ENCODE measurements around the gene KCNIP2.

KCNIP2 gene

GRCh38 chr10:101843032-101844021, at the start of gene KCNIP2:
KCNIP2 (minus strand) TSS chr10:101843800; CDS start chr10:101843568, 232 bp downstream.
- Histone ChIP-seq H3K9ac (ENCODE audit: low read depth in 1 of 2, low read length in 2 of 2) (no peak within 1 kb of the TSS), H3K9me3 (ENCODE audit: control insufficient read depth in 1 of 2, low read length in 2 of 2) (no peaks in the 10 kb centered on the region), H3K27ac (ENCODE audit: low read depth, low read length) (no peak within 1 kb of the TSS), H3K4me3 (ENCODE audit: low read depth in 1 of 2, low read length in 2 of 2) (peak within 1 kb of the TSS; percentile 16 to 24), H3K27me3 (ENCODE audit: control insufficient read depth in 1 of 2, insufficient read depth in 2 of 2, low read length in 2 of 2) (no peaks in the 10 kb centered on the region), H3K4me1 (ENCODE audit: control insufficient read depth in 1 of 2, insufficient read depth in 2 of 2, low read length in 2 of 2) (peaks cover 10 to 23% of the 10 kb centered on the region in 2 donors), H3K36me3 (ENCODE audit: control insufficient read depth in 1 of 2, insufficient read depth in 2 of 2, low read length in 2 of 2) (peaks cover 7 to 21% of the 10 kb centered on the region in 2 donors)

- no peaks in the 10 kb centered on the region for H3K27me3 ChIP-seq (ENCODE audit: control insufficient read depth in 1 of 2, insufficient read depth in 2 of 2, low read length in 2 of 2)
- H3K4me1 ChIP-seq (ENCODE audit: control insufficient read depth in 1 of 2, insufficient read depth in 2 of 2, low read length in 2 of 2): no peaks in the 10 kb centered on the region
- H3K4me3 ChIP-seq (ENCODE audit: low read depth in 1 of 2, low read length in 2 of 2): no peak overlapping the region
- H3K9me3 ChIP-seq (ENCODE audit: control insufficient read depth in 1 of 2, low read length in 2 of 2): no peaks in the 10 kb centered on the region
- no peak overlapping the region for H3K27ac ChIP-seq (ENCODE audit: low read depth, low read length)
- peaks cover 5 to 8% of the 10 kb centered on the region in 2 donors for H3K36me3 ChIP-seq (ENCODE audit: control insufficient read depth in 1 of 2, insufficient read depth in 2 of 2, low read length in 2 of 2)
- H3K9ac ChIP-seq (ENCODE audit: low read depth in 1 of 2, low read length in 2 of 2): no peak overlapping the region
Observed at GRCh38 chr10:101892782-101893391, 49.3 kb upstream of the KCNIP2 start.

- Histone ChIP-seq H3K9ac (ENCODE audit: low read depth in 1 of 2, low read length in 2 of 2) (no peak overlapping the region), H3K27ac (ENCODE audit: low read depth, low read length) (no peak overlapping the region)
Observed at GRCh38 chr10:101889256-101890210, 45.9 kb upstream of the KCNIP2 start.

GRCh38 chr10:101888251-101888949, 44.8 kb upstream of the KCNIP2 start:
- Histone ChIP-seq H3K4me1 (ENCODE audit: control insufficient read depth in 1 of 2, insufficient read depth in 2 of 2, low read length in 2 of 2) (no peaks in the 10 kb centered on the region), H3K27ac (ENCODE audit: low read depth, low read length) (no peak overlapping the region), H3K27me3 (ENCODE audit: control insufficient read depth in 1 of 2, insufficient read depth in 2 of 2, low read length in 2 of 2) (no peaks in the 10 kb centered on the region), H3K9me3 (ENCODE audit: control insufficient read depth in 1 of 2, low read length in 2 of 2) (no peaks in the 10 kb centered on the region), H3K36me3 (ENCODE audit: control insufficient read depth in 1 of 2, insufficient read depth in 2 of 2, low read length in 2 of 2) (peaks cover 5 to 18% of the 10 kb centered on the region in 2 donors), H3K9ac (ENCODE audit: low read depth in 1 of 2, low read length in 2 of 2) (no peak overlapping the region), H3K4me3 (ENCODE audit: low read depth in 1 of 2, low read length in 2 of 2) (no peak overlapping the region)

More at GRCh38 chr10:101889256-101890210, 45.9 kb upstream of the KCNIP2 start:
- Histone ChIP-seq H3K9me3 (ENCODE audit: control insufficient read depth in 1 of 2, low read length in 2 of 2) (no peaks in the 10 kb centered on the region), H3K4me1 (ENCODE audit: control insufficient read depth in 1 of 2, insufficient read depth in 2 of 2, low read length in 2 of 2) (no peaks in the 10 kb centered on the region), H3K27me3 (ENCODE audit: control insufficient read depth in 1 of 2, insufficient read depth in 2 of 2, low read length in 2 of 2) (no peaks in the 10 kb centered on the region), H3K36me3 (ENCODE audit: control insufficient read depth in 1 of 2, insufficient read depth in 2 of 2, low read length in 2 of 2) (peaks cover 5 to 18% of the 10 kb centered on the region in 2 donors), H3K4me3 (ENCODE audit: low read depth in 1 of 2, low read length in 2 of 2) (no peak overlapping the region)

GRCh38 chr10:101887775-101888174, 44.2 kb upstream of the KCNIP2 start:
- no peak overlapping the region for H3K27ac ChIP-seq (ENCODE audit: low read depth, low read length)
- H3K9ac ChIP-seq (ENCODE audit: low read depth in 1 of 2, low read length in 2 of 2): no peak overlapping the region
- H3K9me3 ChIP-seq (ENCODE audit: control insufficient read depth in 1 of 2, low read length in 2 of 2): no peaks in the 10 kb centered on the region
- peaks cover 5 to 18% of the 10 kb centered on the region in 2 donors for H3K36me3 ChIP-seq (ENCODE audit: control insufficient read depth in 1 of 2, insufficient read depth in 2 of 2, low read length in 2 of 2)
- no peaks in the 10 kb centered on the region for H3K4me1 ChIP-seq (ENCODE audit: control insufficient read depth in 1 of 2, insufficient read depth in 2 of 2, low read length in 2 of 2)
- H3K27me3 ChIP-seq (ENCODE audit: control insufficient read depth in 1 of 2, insufficient read depth in 2 of 2, low read length in 2 of 2): no peaks in the 10 kb centered on the region
- H3K4me3 ChIP-seq (ENCODE audit: low read depth in 1 of 2, low read length in 2 of 2): no peak overlapping the region

- no peaks in the 10 kb centered on the region for H3K4me1 ChIP-seq (ENCODE audit: control insufficient read depth in 1 of 2, insufficient read depth in 2 of 2, low read length in 2 of 2)
- H3K27me3 ChIP-seq (ENCODE audit: control insufficient read depth in 1 of 2, insufficient read depth in 2 of 2, low read length in 2 of 2): no peaks in the 10 kb centered on the region
- no peak overlapping the region for H3K4me3 ChIP-seq (ENCODE audit: low read depth in 1 of 2, low read length in 2 of 2)
- no peak overlapping the region for H3K27ac ChIP-seq (ENCODE audit: low read depth, low read length)
- H3K9ac ChIP-seq (ENCODE audit: low read depth in 1 of 2, low read length in 2 of 2): no peak overlapping the region
- H3K36me3 ChIP-seq (ENCODE audit: control insufficient read depth in 1 of 2, insufficient read depth in 2 of 2, low read length in 2 of 2): peaks cover 5 to 18% of the 10 kb centered on the region in 2 donors
- no peaks in the 10 kb centered on the region for H3K9me3 ChIP-seq (ENCODE audit: control insufficient read depth in 1 of 2, low read length in 2 of 2)
Observed at GRCh38 chr10:101886521-101887312, 43.1 kb upstream of the KCNIP2 start.

- no peak overlapping the region for H3K4me3 ChIP-seq (ENCODE audit: low read depth in 1 of 2, low read length in 2 of 2)
- H3K36me3 ChIP-seq (ENCODE audit: control insufficient read depth in 1 of 2, insufficient read depth in 2 of 2, low read length in 2 of 2): no peaks in the 10 kb centered on the region
- H3K27ac ChIP-seq (ENCODE audit: low read depth, low read length): no peak overlapping the region
- no peak overlapping the region for H3K9ac ChIP-seq (ENCODE audit: low read depth in 1 of 2, low read length in 2 of 2)
- no peaks in the 10 kb centered on the region for H3K9me3 ChIP-seq (ENCODE audit: control insufficient read depth in 1 of 2, low read length in 2 of 2)
- no peaks in the 10 kb centered on the region for H3K27me3 ChIP-seq (ENCODE audit: control insufficient read depth in 1 of 2, insufficient read depth in 2 of 2, low read length in 2 of 2)
- no peaks in the 10 kb centered on the region for H3K4me1 ChIP-seq (ENCODE audit: control insufficient read depth in 1 of 2, insufficient read depth in 2 of 2, low read length in 2 of 2)
Observed at GRCh38 chr10:101881036-101881774, 37.6 kb upstream of the KCNIP2 start.

- no peak overlapping the region for H3K27ac ChIP-seq (ENCODE audit: low read depth, low read length)
- no peaks in the 10 kb centered on the region for H3K36me3 ChIP-seq (ENCODE audit: control insufficient read depth in 1 of 2, insufficient read depth in 2 of 2, low read length in 2 of 2)
- no peak overlapping the region for H3K9ac ChIP-seq (ENCODE audit: low read depth in 1 of 2, low read length in 2 of 2)
- no peak overlapping the region for H3K4me3 ChIP-seq (ENCODE audit: low read depth in 1 of 2, low read length in 2 of 2)
- H3K4me1 ChIP-seq (ENCODE audit: control insufficient read depth in 1 of 2, insufficient read depth in 2 of 2, low read length in 2 of 2): no peaks in the 10 kb centered on the region
- no peaks in the 10 kb centered on the region for H3K9me3 ChIP-seq (ENCODE audit: control insufficient read depth in 1 of 2, low read length in 2 of 2)
- no peaks in the 10 kb centered on the region for H3K27me3 ChIP-seq (ENCODE audit: control insufficient read depth in 1 of 2, insufficient read depth in 2 of 2, low read length in 2 of 2)
Observed at GRCh38 chr10:101880232-101880573, 36.6 kb upstream of the KCNIP2 start.

All from duodenal mucosa (tissue), 2 donors.